ENCODE measurements around the gene INTS15.

INTS15 gene

DNA sequence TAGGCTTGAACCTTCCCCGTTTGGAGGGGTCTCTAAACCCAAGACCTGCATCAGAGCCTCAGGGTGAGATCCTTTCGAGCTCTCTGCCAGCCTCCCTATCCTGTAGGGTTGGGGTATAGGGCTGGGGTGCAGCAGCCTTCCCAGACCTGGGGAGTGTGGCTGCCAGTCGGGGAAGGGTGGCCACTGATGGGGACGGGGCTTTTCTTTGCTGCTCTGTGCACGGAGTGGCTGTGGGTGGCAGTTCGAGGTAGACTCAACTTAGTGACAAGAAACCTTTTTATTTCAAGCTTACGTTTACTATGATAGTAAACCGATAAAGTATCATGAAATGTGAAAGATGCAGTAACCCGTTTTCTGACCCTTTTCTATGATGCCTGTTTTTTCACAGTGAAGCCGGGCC lies 60.3 kb downstream of the INTS15 start:
- DNase-seq (ENCODE audit: low read depth), result no peak
- no peak overlapping the region for H3K4me3 ChIP-seq (ENCODE audit: low read length)
- TF ChIP-seq, protein P1, sequence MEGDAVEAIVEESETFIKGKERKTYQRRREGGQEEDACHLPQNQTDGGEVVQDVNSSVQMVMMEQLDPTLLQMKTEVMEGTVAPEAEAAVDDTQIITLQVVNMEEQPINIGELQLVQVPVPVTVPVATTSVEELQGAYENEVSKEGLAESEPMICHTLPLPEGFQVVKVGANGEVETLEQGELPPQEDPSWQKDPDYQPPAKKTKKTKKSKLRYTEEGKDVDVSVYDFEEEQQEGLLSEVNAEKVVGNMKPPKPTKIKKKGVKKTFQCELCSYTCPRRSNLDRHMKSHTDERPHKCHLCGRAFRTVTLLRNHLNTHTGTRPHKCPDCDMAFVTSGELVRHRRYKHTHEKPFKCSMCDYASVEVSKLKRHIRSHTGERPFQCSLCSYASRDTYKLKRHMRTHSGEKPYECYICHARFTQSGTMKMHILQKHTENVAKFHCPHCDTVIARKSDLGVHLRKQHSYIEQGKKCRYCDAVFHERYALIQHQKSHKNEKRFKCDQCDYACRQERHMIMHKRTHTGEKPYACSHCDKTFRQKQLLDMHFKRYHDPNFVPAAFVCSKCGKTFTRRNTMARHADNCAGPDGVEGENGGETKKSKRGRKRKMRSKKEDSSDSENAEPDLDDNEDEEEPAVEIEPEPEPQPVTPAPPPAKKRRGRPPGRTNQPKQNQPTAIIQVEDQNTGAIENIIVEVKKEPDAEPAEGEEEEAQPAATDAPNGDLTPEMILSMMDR (conservative IDR thresholded peaks at IDR 0.05; ENCODE audit: low read depth, low read length), result no peak

DNA sequence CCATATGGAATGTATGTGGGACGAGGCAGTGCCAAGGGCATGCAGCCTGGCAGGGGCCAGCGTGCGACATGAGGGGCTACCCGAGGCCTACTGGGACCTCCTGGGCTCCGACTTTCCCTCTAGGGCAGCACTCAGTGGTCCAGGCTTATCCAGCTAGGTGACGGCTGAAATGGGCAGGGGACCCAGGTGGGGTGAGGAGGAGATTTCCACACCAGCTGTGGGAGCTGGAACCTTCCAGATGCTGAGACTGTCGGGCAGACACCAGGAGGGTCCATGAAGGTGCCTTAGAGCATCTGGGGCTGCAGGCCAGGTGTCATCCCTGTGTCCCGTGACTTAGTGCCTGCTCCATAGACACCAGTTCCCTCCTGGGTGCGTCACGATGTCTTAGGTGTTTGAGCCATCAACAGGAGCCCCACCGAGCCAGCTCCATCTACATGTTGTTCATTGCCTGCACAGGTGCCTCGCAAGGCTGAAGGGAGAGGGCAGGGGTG lies 60.7 kb downstream of the INTS15 start:
- no peak for DNase-seq (ENCODE audit: low read depth)
- TF ChIP-seq, protein P1 (conservative IDR thresholded peaks at IDR 0.05; ENCODE audit: low read depth, low read length), result no peak
- H3K4me3 ChIP-seq (ENCODE audit: low read length), result no peak overlapping the region

DNA sequence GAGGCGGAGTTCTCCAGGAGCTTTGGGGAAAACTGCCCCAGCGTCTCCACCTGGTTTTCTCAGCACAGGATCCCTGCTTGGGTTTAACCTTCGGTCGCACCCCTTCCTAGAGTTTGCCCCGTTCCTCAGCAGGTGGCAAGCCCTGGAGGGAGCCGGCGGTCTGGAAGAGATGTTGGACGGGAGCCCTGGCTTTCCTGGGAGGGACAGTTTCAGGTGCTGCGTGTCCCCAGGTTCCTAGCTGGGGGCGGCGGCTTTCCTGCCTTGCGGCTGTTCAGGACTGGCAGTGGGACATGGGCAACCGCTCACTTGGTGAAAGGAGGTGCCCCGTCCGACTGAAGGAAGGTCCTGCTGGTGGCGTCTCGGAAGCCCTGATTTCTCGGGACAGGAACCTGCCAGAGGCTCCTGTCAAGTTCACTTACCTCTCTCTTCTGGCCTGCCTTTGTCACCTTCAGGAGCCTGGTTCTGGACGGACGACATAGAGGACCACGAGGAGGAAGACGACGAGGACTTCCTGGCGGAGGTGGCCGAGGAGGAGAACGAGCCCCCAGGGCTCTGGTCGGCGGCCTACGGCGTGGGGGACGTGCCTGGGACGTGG lies 62.1 kb downstream of the INTS15 start:
- DNase-seq (ENCODE audit: low read depth), result no peak
- TF ChIP-seq, protein P1 (conservative IDR thresholded peaks at IDR 0.05; ENCODE audit: low read depth, low read length), result no peak
- no peak overlapping the region for H3K4me3 ChIP-seq (ENCODE audit: low read length)

DNA sequence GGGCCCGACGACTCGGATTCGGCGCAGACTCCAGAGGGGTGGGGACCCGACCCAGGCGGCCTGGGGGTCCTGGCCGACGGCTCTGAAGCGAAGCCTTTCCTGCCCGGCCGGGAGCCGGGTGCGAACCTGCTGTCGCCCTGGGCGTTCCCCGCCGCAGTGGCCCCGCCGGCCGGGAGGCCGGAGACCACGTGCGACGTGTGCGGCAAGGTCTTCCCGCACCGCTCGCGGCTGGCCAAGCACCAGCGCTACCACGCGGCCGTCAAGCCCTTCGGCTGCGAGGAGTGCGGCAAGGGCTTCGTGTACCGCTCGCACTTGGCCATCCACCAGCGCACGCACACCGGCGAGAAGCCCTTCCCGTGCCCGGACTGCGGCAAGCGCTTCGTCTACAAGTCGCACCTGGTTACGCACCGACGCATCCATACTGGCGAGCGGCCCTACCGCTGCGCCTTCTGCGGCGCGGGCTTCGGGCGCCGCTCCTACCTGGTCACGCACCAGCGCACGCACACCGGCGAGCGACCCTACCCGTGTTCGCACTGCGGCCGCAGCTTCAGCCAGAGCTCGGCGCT lies 62.7 kb downstream of the INTS15 start:
- no peak overlapping the region for H3K4me3 ChIP-seq (ENCODE audit: low read length)

DNA sequence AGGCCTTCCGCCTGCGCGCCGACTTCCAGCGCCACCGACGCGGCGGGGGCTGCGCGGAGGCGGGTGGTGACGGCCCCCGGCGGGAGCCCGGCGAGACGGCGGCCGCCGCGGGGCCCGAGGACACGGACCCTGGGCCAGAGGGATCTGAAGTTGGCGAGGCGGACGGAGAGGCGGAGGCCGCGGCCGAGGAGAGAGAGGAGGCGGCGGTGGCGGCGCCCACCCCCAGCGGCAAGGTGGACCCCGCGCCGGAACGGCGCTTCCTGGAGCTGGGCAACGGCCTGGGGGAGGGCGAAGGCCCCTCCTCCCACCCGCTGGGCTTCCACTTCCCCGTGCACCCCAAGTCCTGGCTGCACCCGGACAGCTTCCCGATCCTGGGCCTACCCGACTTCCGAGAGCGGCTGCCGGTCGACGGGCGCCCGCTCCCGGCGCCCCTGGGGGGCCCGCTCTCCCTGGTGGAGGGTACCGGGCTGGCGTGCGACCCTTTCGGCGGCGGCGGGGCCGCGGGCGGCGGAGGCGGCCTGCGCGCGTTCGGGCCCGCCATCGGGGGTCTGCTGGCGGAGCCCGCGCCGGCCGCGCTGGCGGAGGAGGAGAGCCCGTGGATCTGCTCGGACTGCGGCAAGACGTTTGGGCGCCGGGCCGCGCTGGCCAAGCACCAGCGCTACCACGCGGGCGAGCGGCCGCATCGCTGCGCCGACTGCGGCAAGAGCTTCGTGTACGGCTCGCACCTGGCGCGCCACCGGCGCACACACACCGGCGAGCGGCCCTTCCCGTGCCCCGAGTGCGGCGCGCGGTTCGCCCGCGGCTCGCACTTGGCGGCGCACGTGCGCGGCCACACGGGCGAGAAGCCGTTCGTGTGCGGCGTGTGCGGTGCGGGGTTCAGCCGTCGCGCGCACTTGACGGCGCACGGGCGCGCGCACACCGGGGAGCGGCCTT lies 63.5 kb downstream of the INTS15 start:
- no peak for DNase-seq (ENCODE audit: low read depth)
- H3K4me3 ChIP-seq (ENCODE audit: low read length), result no peak overlapping the region
- TF ChIP-seq, protein P1 (conservative IDR thresholded peaks at IDR 0.05; ENCODE audit: low read depth, low read length), result no peak

More for the DNA sequence above, 62.7 kb downstream of the INTS15 start:
- TF ChIP-seq, protein P1 (conservative IDR thresholded peaks at IDR 0.05; ENCODE audit: low read depth, low read length), result no peak
- DNase-seq (ENCODE audit: low read depth), result no peak

DNA sequence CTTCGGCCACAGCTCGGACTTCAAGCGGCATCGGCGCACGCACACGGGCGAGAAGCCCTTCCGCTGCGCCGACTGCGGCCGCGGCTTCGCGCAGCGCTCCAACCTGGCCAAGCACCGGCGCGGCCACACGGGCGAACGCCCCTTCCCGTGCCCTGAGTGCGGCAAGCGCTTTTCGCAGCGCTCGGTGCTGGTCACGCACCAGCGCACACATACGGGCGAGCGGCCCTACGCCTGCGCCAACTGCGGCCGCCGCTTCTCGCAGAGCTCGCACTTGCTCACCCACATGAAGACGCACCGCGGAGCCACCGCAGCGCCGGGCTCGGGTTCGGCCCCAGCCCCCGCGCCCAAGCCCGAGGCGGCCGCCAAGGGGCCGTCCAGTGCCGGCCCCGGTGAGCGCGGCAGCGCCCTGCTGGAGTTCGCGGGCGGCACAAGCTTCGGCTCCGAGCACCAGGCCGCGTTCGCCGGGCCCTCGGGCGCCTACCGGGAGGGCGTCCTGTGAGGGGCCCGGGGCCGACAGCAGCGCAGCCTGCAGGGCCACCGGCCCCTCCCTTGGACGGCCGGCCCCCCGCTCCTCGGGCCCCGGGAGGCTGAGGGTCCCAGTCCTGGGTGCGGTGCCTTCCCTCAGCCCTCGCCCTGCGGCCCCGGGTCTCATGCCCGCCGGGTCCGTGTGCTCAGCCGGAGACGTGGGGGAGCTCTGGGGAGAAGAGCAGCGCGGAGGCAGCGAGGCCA lies 64.5 kb downstream of the INTS15 start:
- DNase-seq (ENCODE audit: low read depth), result no peak

More for the DNA sequence above, 64.5 kb downstream of the INTS15 start:
- TF ChIP-seq, protein P1 (conservative IDR thresholded peaks at IDR 0.05; ENCODE audit: low read depth, low read length), result no peak
- H3K4me3 ChIP-seq (ENCODE audit: low read length), result no peak overlapping the region

Measured in retinal pigment epithelial cell (primary cell).